A673 (cell line): Measurements from ENCODE around the gene KAT14.
"Not testable (repeated sequence)": the region's sequence is repeated elsewhere in the genome, so short reads cannot be mapped to it uniquely, and the experiment has no call there.

ENCODE experiments used
- EZH2 ChIP-seq: fragments of 200-600 bp; sonication (generic); IDR thresholded peaks from 2 replicates; pipeline ENCODE4 v1.6.1; 2017; ENCODE audit warnings: borderline replicate concordance, low read depth, mild to moderate bottlenecking, mixed read lengths, antibody characterized with exemption, low read length; ENCODE audit not compliant: poor library complexity, severe bottlenecking
- TF ChIP-seq, protein P1 (sequence below): fragments of 300-800, 200-600 bp; sonication (generic); conservative IDR thresholded peaks from 2 replicates; pipeline ENCODE4 v1.5.1; 2017; ENCODE audit warnings: low read depth, mild to moderate bottlenecking, antibody characterized with exemption, low read length, moderate library complexity, mixed read lengths

DNA sequence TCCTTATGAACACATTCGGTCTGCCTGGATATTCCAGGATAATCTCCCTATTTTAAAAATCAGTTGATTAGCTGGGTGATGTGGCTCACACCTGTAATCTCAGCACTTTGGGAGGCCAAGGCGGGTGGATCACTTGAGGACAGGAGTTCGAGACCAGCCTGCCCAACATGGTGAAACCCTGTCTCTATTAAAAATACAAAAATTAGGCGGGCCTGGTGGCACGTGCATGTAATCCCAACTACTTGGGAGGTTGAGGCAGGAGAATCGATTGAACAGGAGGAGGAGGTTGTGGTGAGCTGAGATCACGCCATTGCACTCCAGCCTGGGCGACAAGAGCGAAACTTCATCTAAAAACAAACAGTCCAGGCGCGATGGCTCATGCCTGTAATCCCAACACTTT lies 48.8 kb upstream of the KAT14 start:
- TF ChIP-seq, protein P1, sequence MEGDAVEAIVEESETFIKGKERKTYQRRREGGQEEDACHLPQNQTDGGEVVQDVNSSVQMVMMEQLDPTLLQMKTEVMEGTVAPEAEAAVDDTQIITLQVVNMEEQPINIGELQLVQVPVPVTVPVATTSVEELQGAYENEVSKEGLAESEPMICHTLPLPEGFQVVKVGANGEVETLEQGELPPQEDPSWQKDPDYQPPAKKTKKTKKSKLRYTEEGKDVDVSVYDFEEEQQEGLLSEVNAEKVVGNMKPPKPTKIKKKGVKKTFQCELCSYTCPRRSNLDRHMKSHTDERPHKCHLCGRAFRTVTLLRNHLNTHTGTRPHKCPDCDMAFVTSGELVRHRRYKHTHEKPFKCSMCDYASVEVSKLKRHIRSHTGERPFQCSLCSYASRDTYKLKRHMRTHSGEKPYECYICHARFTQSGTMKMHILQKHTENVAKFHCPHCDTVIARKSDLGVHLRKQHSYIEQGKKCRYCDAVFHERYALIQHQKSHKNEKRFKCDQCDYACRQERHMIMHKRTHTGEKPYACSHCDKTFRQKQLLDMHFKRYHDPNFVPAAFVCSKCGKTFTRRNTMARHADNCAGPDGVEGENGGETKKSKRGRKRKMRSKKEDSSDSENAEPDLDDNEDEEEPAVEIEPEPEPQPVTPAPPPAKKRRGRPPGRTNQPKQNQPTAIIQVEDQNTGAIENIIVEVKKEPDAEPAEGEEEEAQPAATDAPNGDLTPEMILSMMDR = not testable (repeated sequence)
- not testable (repeated sequence) for TF ChIP-seq EZH2
